Gastroesophageal sphincter (tissue), 4 donors: Measurements from ENCODE around the gene SPINK13. TPM values are rescaled to one million over a fixed set of nuclear protein-coding genes. Genes with fewer than 3 reads are reported as not detected.

ENCODE experiments used
- ATAC-seq: fragments of 150-250 bp; one replicate; pipeline ENCODE4 v1.9.1; 2016; ENCODE audit warnings: mild to moderate bottlenecking, moderate library complexity
- H3K27ac ChIP-seq, 4 donors: fragments of 200-600 bp; sonication (generic) in 3 of 4; 1 replicate in 3 of 4; 2 replicates in 1 of 4; pipeline ENCODE4 v1.5.1; 2016 to 2019
- H3K27me3 ChIP-seq: fragments of 200-600 bp; sonication (generic); one replicate; pipeline ENCODE4 v1.5.1; 2019
- H3K36me3 ChIP-seq, 2 donors: fragments of 200-600 bp; sonication (generic); one replicate each; pipeline ENCODE4 v1.5.1; 2019; ENCODE audit warnings: control low read depth in 1 of 2
- H3K4me1 ChIP-seq, 3 donors: fragments of 200-600 bp; sonication (generic); 1 replicate in 2 of 3; 2 replicates in 1 of 3; pipeline ENCODE4 v1.5.1; 2016 to 2019; ENCODE audit warnings: control low read depth in 2 of 3
- H3K4me3 ChIP-seq, 2 donors: fragments of 200-600 bp; sonication (generic); one replicate each; pipeline ENCODE4 v1.5.1; 2019; ENCODE audit warnings: mild to moderate bottlenecking in 1 of 2, moderate library complexity in 1 of 2
- H3K9me3 ChIP-seq, 3 donors: fragments of 200-600 bp; sonication (generic); one replicate each; pipeline ENCODE4 v1.5.1; 2017 to 2019; ENCODE audit warnings: control low read depth in 2 of 3
- CTCF ChIP-seq, 4 experiments: fragments of 200-600 bp in 2 of 4; fragments of 450-650 bp in 2 of 4; sonication (generic) in 1 of 4; IDR thresholded peaks; one replicate each; pipeline ENCODE4 v1.5.1; 2017 to 2019; ENCODE audit warnings: antibody characterized with exemption in 4 of 4, mild to moderate bottlenecking in 2 of 4, moderate library complexity in 2 of 4
- EP300 ChIP-seq: sonication (generic); formaldehyde crosslinking; IDR thresholded peaks from one replicate; pipeline ENCODE4 v1.6.1; 2017; ENCODE audit warnings: antibody characterized with exemption, mild to moderate bottlenecking
- POLR2A ChIP-seq, 2 donors: fragments of 450-650 bp; IDR thresholded peaks; one replicate each; pipeline ENCODE4 v1.6.1; 2017; ENCODE audit warnings: antibody characterized with exemption in 2 of 2, mild to moderate bottlenecking in 2 of 2, moderate library complexity in 1 of 2
- POLR2AphosphoS5 ChIP-seq: sonication (generic); formaldehyde crosslinking; IDR thresholded peaks from one replicate; pipeline ENCODE4 v1.6.1; 2017; ENCODE audit warnings: antibody characterized with exemption
- WGBS, 2 donors: methylation state at CpG; one replicate each; pipeline ENCODE4 v1.1.5; 2018; ENCODE audit warnings: low coverage in 1 of 2; 5-methylcytosine and 5-hydroxymethylcytosine counted together
- small RNA-seq, 4 donors: library from RNA; depleted of rRNA; stranded (forward); fragments of <200 nt; gene quantifications; one replicate each; pipeline ENCODE3, GENCODE V24; 2016
- total RNA-seq, 4 donors: library from RNA; depleted of rRNA; stranded (reverse); fragments of >200 nt; gene quantifications; one replicate each; pipeline ENCODE4 v1.1.0, GENCODE V29; 2016

SPINK13 gene
- total RNA-seq, 4 donors from 2014 or later, result not detected

GRCh38 chr5:148333262-148333849 lies 64.8 kb downstream of the SPINK13 start:
- Histone ChIP-seq H3K4me3 (no peak overlapping the region), H3K27me3 (no peaks in the 10 kb centered on the region), H3K9me3 (no peaks in the 10 kb centered on the region), H3K4me1 (no peaks in the 10 kb centered on the region), H3K27ac (no peak overlapping the region), H3K36me3 (no peaks in the 10 kb centered on the region)
- no peak for ATAC-seq
- TF ChIP-seq EP300, result no peak
- TF ChIP-seq CTCF (IDR thresholded peaks at IDR 0.05), result no peak
- 67 to 89% methylated on average over 1 to 3 of the region's 4 CpGs for WGBS, 2 donors

- H3K27me3 ChIP-seq, result no peaks in the 10 kb centered on the region
- TF ChIP-seq EP300, result no peak
- TF ChIP-seq POLR2A (IDR thresholded peaks at IDR 0.05), result no peak
- no peak for TF ChIP-seq POLR2AphosphoS5
- no peak for TF ChIP-seq CTCF (IDR thresholded peaks at IDR 0.05)
- H3K27ac ChIP-seq, result no peak within 1 kb of the TSS
- no peaks in the 10 kb centered on the region for H3K4me1 ChIP-seq
- WGBS, 2 donors, result 96 to 100% methylated on average over 3 of the region's 3 CpGs
- H3K4me3 ChIP-seq, result no peak within 1 kb of the TSS
- ATAC-seq, result no peak
- no peaks in the 10 kb centered on the region for H3K36me3 ChIP-seq
- H3K9me3 ChIP-seq, result no peaks in the 10 kb centered on the region
Observed at GRCh38 chr5:148335259-148335658, 66.7 kb downstream of the SPINK13 start, which contains the start of gene SPINK9. Gene SPINK9, plus strand, starts transcription at chr5:148335559. Its CDS starts 55 bp downstream, at chr5:148335614.

Small RNA genes lying within 50 kb of the gene (small RNA-seq; reads per million reads assigned to genes)
- 0 reads per million in 4 donors for gene HMGN1P16

Other genes with a start within 250 kb of the SPINK13 start
- gene SPINK5, start 204.8 kb upstream of the SPINK13 start, total RNA-seq, result 10 to 100 TPM in 1 of 4 donors, 1 to 10 TPM in 2, under 1 TPM in 1; 0.94 to 47.0 (median 1.6) TPM
- gene SPINK14, start 100.2 kb upstream of the SPINK13 start, total RNA-seq, result not detected
- not detected for gene SPINK6, start 65.8 kb upstream of the SPINK13 start, total RNA-seq
- not detected for gene MARCOL, start 30.3 kb upstream of the SPINK13 start, total RNA-seq
- gene SPINK7, start 43.6 kb downstream of the SPINK13 start, total RNA-seq, result 1 to 10 TPM in 1 of 4 donors, under 1 TPM in 1, not detected in 2; 0.89 to 9.6 TPM
- gene SPINK9, start 66.8 kb downstream of the SPINK13 start, total RNA-seq, result not detected
- gene FBXO38, start 115.2 kb downstream of the SPINK13 start, total RNA-seq, result 10 to 100 TPM; 29.6 to 80.2 (median 40.7) TPM